Measurements from ENCODE around the gene GPC6.

GRCh38 chr13:93254775-93255174 lies 28.2 kb downstream of the GPC6 start:
- TF ChIP-seq CTCF (IDR thresholded peaks at IDR 0.05) (no peak), POLR2A (IDR thresholded peaks at IDR 0.05) (no peak)

All from suprapubic skin (tissue), 3 donors.